Ovary (tissue), 3 donors: ENCODE data around the gene FANCI.

ENCODE experiments used
- EP300 ChIP-seq: sonication (generic); formaldehyde crosslinking; IDR thresholded peaks from one replicate; pipeline ENCODE4 v1.6.1; 2017; ENCODE audit warnings: antibody characterized with exemption
- POLR2A ChIP-seq: fragments of 450-650 bp; IDR thresholded peaks from one replicate; pipeline ENCODE4 v1.6.1; 2017; ENCODE audit warnings: antibody characterized with exemption, mild to moderate bottlenecking, moderate library complexity
- TF ChIP-seq, protein P1 (sequence below), 3 donors: fragments of 450-650 bp in 2 of 3; fragments of 200-600 bp in 1 of 3; IDR thresholded peaks; one replicate each; pipeline versions ENCODE4 v1.5.1 to v1.8.0; 2016 to 2022; ENCODE audit warnings: antibody characterized with exemption in 3 of 3, mild to moderate bottlenecking in 1 of 3
- donor health status: DM: no; HTN: no; CAD: no.

DNA sequence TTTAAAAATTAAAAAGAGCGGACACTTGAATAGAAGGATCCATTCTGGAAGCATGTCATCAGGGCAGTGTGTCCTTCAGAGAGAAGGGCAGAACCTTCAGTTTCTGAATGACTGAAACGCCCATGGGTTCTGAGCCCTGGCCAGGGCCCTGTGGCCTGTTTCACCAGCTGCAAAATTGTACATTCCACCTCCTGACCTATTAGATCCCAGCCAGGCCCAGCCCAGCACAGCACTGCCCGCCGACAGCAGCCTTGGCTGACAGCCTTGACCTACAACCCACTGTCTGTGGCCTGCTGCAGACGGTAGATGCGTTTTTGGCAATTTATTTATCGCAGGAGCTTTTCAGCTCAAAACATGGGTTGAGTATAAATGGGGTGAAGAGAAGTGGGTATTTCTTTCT, 96.8 kb downstream of the FANCI start:
- TF ChIP-seq EP300 = no peak
- TF ChIP-seq, protein P1, sequence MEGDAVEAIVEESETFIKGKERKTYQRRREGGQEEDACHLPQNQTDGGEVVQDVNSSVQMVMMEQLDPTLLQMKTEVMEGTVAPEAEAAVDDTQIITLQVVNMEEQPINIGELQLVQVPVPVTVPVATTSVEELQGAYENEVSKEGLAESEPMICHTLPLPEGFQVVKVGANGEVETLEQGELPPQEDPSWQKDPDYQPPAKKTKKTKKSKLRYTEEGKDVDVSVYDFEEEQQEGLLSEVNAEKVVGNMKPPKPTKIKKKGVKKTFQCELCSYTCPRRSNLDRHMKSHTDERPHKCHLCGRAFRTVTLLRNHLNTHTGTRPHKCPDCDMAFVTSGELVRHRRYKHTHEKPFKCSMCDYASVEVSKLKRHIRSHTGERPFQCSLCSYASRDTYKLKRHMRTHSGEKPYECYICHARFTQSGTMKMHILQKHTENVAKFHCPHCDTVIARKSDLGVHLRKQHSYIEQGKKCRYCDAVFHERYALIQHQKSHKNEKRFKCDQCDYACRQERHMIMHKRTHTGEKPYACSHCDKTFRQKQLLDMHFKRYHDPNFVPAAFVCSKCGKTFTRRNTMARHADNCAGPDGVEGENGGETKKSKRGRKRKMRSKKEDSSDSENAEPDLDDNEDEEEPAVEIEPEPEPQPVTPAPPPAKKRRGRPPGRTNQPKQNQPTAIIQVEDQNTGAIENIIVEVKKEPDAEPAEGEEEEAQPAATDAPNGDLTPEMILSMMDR (IDR thresholded peaks at IDR 0.05) = no peak
- TF ChIP-seq POLR2A = no peak
